Chondrocyte (in vitro differentiated cells): ENCODE data around the gene CWC15. TPM values are rescaled to one million over a fixed set of nuclear protein-coding genes. Genes with fewer than 3 reads are reported as not detected.
"Not testable (repeated sequence)": the region's sequence is repeated elsewhere in the genome, so short reads cannot be mapped to it uniquely, and the experiment has no call there.

Experiments used
- DNase-seq: peaks from one replicate; pipeline ENCODE4 v3.0.0; 2021; ENCODE audit warnings: mixed read lengths, low spot score
- H3K27ac Mint-ChIP-seq: one replicate; pipeline ENCODE4 v1.8.0; 2021; ENCODE audit warnings: mild to moderate bottlenecking, moderate library complexity, mixed read lengths; ENCODE audit not compliant: unreplicated experiment
- H3K27me3 Mint-ChIP-seq: 2 replicates; pipeline ENCODE4 v1.8.0; 2021; ENCODE audit warnings: low read depth, mixed read lengths
- H3K36me3 Mint-ChIP-seq: 2 replicates; pipeline ENCODE4 v1.8.0; 2021; ENCODE audit warnings: low read depth, mixed read lengths
- H3K4me1 Mint-ChIP-seq: 2 replicates; pipeline ENCODE4 v1.8.0; 2021; ENCODE audit warnings: low read depth, mild to moderate bottlenecking, mixed read lengths
- H3K4me3 Mint-ChIP-seq: one replicate; pipeline ENCODE4 v1.8.0; 2021; ENCODE audit warnings: mild to moderate bottlenecking, moderate library complexity, mixed read lengths; ENCODE audit not compliant: unreplicated experiment
- H3K9me3 Mint-ChIP-seq: 2 replicates; pipeline ENCODE4 v1.8.0; 2021; ENCODE audit warnings: low read depth, mixed read lengths
- total RNA-seq: library from RNA; stranded (reverse); gene quantifications from 3 replicates; pipeline ENCODE4 v1.2.1, GENCODE V29; 2021
- TF ChIP-seq, protein P1 (sequence below): fragments of 200-600 bp; sonication (generic); IDR thresholded peaks from 2 replicates; pipeline ENCODE4 v1.5.0; 2021; ENCODE audit warnings: antibody characterized with exemption, mild to moderate bottlenecking, moderate library complexity

Gene CWC15
- total RNA-seq, 1 donor from 2014 or later, result 42.0 TPM

DNA sequence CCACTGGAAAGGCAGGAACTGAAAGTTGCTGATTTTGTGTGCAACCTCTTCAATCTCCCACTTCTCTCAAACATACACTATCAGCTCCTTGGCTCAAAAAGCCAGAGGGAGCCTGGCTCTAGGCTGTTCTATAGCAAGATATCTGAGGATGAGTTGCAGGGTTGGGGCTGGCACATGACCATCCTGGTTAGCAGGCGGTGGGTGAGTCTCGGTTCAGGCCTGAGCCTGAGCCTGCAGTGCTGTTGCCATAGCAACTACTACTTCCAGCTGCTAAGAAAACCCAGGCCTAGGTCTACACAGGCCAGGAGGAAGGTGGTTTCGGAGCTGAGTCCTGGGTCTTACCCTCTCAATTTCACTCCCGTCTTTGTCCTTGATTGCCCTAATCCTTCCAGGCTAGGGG is 39.0 kb downstream of the CWC15 start:
- H3K4me3 Mint-ChIP-seq, result no peak overlapping the region
- H3K4me1 Mint-ChIP-seq, result peaks cover 57% of the 10 kb centered on the region
- no peak for DNase-seq

DNA sequence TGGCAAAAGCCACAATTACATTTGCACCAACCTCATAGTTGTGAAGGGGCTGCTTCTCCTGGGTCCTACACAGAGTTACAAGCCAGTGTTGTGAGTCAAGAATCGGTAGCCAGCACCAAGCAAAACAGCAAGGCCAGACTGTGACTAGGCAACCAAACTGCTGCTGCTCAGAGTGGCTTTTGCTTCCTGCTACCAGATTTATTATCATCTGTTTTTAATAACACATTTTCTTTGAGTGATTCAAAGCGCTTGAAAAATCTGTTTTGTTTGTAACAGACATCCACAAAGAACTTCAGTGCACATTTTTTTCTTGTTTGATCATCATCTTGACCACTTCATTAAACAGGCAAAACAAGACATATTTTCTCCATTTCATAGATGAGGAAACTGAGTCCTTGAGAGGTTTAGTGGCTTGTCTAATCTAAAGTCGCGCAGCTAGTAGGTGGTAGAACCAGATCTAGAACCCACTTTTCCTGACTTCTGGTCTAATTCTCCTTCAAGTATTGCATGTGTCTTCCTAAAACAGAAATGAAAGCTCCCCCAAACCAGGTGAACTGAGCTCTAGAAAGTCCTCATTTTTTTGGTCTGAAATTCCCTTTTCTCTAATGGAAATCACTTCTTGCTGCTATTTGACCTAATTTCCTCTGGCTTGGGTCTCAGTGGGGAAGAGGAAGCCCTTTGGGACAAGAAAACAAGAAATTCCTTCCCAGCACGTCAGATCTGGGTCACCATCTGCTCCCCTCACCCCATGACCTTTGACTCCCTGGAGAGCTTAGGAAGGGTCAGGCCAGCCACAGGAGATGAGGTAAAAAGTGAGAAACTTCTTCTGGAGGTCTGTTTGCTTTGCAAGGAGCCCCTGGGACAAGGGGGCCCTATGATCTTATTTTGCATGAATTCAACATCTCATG is 39.9 kb downstream of the CWC15 start:
- H3K4me1 Mint-ChIP-seq, result peaks cover 58% of the 10 kb centered on the region
- no peaks in the 10 kb centered on the region for H3K36me3 Mint-ChIP-seq
- H3K4me3 Mint-ChIP-seq, result no peak overlapping the region
- no peak for DNase-seq
- H3K27ac Mint-ChIP-seq, result peak overlapping the region; percentile 76
- H3K27me3 Mint-ChIP-seq, result no peaks in the 10 kb centered on the region
- TF ChIP-seq, protein P1, sequence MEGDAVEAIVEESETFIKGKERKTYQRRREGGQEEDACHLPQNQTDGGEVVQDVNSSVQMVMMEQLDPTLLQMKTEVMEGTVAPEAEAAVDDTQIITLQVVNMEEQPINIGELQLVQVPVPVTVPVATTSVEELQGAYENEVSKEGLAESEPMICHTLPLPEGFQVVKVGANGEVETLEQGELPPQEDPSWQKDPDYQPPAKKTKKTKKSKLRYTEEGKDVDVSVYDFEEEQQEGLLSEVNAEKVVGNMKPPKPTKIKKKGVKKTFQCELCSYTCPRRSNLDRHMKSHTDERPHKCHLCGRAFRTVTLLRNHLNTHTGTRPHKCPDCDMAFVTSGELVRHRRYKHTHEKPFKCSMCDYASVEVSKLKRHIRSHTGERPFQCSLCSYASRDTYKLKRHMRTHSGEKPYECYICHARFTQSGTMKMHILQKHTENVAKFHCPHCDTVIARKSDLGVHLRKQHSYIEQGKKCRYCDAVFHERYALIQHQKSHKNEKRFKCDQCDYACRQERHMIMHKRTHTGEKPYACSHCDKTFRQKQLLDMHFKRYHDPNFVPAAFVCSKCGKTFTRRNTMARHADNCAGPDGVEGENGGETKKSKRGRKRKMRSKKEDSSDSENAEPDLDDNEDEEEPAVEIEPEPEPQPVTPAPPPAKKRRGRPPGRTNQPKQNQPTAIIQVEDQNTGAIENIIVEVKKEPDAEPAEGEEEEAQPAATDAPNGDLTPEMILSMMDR, result no peak
- H3K9me3 Mint-ChIP-seq, result no peaks in the 10 kb centered on the region

More for the DNA sequence above, 39.0 kb downstream of the CWC15 start:
- Mint-ChIP-seq H3K9me3 (no peaks in the 10 kb centered on the region), H3K27me3 (no peaks in the 10 kb centered on the region), H3K36me3 (no peaks in the 10 kb centered on the region), H3K27ac (peak overlapping the region; percentile 76)
- TF ChIP-seq, protein P1, result no peak

DNA sequence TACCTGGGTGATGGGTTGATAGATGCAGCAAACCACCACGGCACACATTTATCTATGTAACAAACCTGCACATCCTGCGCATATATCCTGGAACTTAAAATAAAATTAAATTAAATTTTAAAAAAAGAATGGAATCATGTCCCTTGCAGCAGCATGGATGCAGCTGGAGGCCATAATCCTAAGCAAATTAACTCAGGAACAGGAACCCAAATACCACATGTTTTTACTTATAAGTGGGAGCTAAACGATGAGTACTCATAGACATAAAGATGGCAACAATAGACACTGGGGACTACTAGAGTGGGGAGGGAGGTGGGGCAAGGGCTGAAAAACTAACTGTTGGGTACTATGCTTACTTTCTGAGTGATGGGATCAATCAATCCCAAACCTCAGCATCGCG is 40.9 kb downstream of the CWC15 start:
- DNase-seq, result no peak
- Mint-ChIP-seq H3K4me1 (peaks cover 58% of the 10 kb centered on the region), H3K4me3 (no peak overlapping the region), H3K36me3 (no peaks in the 10 kb centered on the region), H3K27ac (no peak overlapping the region), H3K9me3 (no peaks in the 10 kb centered on the region), H3K27me3 (no peaks in the 10 kb centered on the region)
- TF ChIP-seq, protein P1, result no peak

DNA sequence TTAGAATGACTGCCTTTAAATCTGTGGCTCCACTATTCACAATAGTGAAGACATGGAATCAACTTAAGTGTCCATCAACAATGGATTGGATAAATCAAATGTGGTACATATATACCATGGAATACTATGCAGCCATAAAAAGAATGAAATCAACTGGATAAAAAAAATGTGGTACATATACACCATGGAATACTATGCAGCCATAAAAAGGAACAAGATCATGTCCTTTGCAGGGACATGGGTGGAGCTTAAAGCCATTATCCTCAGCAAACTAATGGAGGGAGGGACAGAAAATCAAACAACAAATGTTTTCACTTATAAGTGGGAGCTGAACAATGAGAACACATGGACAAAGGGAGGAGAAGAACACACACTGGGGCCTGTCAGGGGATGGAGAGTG is 41.3 kb downstream of the CWC15 start:
- H3K4me3 Mint-ChIP-seq, H3K27me3 Mint-ChIP-seq, DNase-seq, H3K27ac Mint-ChIP-seq, H3K36me3 Mint-ChIP-seq, H3K9me3 Mint-ChIP-seq: not testable (repeated sequence)
- peaks cover 58% of the 10 kb centered on the region for H3K4me1 Mint-ChIP-seq

DNA sequence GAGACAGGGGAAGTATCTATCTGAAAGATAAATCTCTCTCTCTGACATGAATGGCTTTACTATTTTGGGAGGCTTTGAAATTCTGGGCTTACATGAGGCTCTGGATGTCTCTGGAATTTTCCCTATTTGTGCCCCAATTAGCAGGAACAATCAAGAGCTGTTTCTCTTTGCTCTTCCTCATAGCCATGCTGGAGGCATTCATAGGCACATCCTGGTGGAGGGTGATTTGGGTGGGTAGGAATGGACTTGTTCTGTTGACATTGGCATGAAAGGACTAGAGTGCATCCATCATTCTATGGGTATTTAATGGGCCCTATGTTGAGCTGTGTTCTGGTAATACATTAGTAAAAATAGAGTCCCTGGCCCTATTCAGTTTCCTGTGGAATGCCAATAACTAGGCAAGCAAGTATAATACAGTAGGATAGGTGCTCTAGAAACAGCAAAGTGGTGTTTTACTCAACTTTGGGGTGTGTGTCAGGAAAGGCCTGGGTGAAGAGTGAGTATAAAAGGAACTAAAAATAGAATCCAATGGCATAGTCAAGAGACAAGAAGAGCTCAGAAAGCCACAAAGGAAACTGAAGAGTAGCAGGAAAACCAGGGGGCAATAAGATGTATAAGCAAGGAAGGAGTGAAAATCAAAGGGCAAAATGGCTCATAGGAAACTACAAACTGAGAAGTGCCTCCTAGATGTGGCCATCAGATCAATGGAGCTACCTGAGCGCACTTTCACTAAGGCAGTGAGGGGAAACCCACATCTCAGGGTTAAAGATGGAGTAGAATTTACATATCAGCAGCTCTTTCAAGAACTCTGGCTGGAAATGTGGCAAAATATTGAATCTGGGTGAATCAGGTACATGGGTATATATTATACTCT is 45.0 kb downstream of the CWC15 start:
- Mint-ChIP-seq H3K4me1 (peaks cover 56% of the 10 kb centered on the region), H3K27me3 (peaks cover 2% of the 10 kb centered on the region), H3K9me3 (no peaks in the 10 kb centered on the region), H3K27ac (peak overlapping the region; percentile 9), H3K4me3 (no peak overlapping the region), H3K36me3 (peaks cover 1% of the 10 kb centered on the region)
- TF ChIP-seq, protein P1, result no peak
- DNase-seq, result no peak
